SKM-1 treated with dmso at 0.1 percent for 144 hours (cell line): Measurements from ENCODE around the gene SLC52A3.
"Not testable (repeated sequence)": the region's sequence is repeated elsewhere in the genome, so short reads cannot be mapped to it uniquely, and the experiment has no call there.

Experiments used
- DNase-seq: peaks from one replicate; lab custom pipeline; 2025; ENCODE audit not compliant: unreplicated experiment; lab: John Stamatoyannopoulos, UW

SLC52A3 gene

GRCh38 chr20:730005-730404, 38.3 kb downstream of the SLC52A3 start:
- DNase-seq = no peak

- no peak for DNase-seq
These were observed 39.9 kb downstream of the SLC52A3 start for GRCh38 chr20:728256-728944.

GRCh38 chr20:726160-726559, 42.1 kb downstream of the SLC52A3 start:
- DNase-seq = no peak

- DNase-seq = no peak
These were observed 42.8 kb downstream of the SLC52A3 start for GRCh38 chr20:725491-725890.

GRCh38 chr20:724797-725196, 43.5 kb downstream of the SLC52A3 start:
- not testable (repeated sequence) for DNase-seq

- no peak for DNase-seq
These were observed 44.5 kb downstream of the SLC52A3 start for GRCh38 chr20:723756-724155.

GRCh38 chr20:722822-723644, 45.3 kb downstream of the SLC52A3 start:
- DNase-seq = no peak

GRCh38 chr20:721876-722275, 46.4 kb downstream of the SLC52A3 start:
- no peak for DNase-seq

- no peak for DNase-seq
These were observed 48.5 kb downstream of the SLC52A3 start for GRCh38 chr20:719816-720215.

- DNase-seq = no peak
These were observed 49.2 kb downstream of the SLC52A3 start for GRCh38 chr20:719068-719467.

GRCh38 chr20:717832-718231, 50.5 kb downstream of the SLC52A3 start:
- DNase-seq = no peak

- DNase-seq = no peak
These were observed 51.0 kb downstream of the SLC52A3 start for GRCh38 chr20:717271-717670.

- DNase-seq = no peak
These were observed 53.8 kb downstream of the SLC52A3 start for GRCh38 chr20:714453-714852.

GRCh38 chr20:711576-711975, 56.7 kb downstream of the SLC52A3 start:
- DNase-seq = no peak

GRCh38 chr20:710780-711450, 57.4 kb downstream of the SLC52A3 start:
- no peak for DNase-seq
